Stimulated activated CD8-positive, alpha-beta memory T cell treated with anti-CD3 and anti-CD28 coated beads, Interleukin-4, amount 100 ng/mL, for 24 hours (primary cell): ENCODE results near the gene HBZ.
"Not testable (repeated sequence)": the region's sequence is repeated elsewhere in the genome, so short reads cannot be mapped to it uniquely, and the experiment has no call there.

Experiments used
- DNase-seq: peaks from one replicate; pipeline ENCODE4 v3.0.0-alpha.2; 2020; ENCODE audit warnings: low read depth

Gene HBZ

DNA sequence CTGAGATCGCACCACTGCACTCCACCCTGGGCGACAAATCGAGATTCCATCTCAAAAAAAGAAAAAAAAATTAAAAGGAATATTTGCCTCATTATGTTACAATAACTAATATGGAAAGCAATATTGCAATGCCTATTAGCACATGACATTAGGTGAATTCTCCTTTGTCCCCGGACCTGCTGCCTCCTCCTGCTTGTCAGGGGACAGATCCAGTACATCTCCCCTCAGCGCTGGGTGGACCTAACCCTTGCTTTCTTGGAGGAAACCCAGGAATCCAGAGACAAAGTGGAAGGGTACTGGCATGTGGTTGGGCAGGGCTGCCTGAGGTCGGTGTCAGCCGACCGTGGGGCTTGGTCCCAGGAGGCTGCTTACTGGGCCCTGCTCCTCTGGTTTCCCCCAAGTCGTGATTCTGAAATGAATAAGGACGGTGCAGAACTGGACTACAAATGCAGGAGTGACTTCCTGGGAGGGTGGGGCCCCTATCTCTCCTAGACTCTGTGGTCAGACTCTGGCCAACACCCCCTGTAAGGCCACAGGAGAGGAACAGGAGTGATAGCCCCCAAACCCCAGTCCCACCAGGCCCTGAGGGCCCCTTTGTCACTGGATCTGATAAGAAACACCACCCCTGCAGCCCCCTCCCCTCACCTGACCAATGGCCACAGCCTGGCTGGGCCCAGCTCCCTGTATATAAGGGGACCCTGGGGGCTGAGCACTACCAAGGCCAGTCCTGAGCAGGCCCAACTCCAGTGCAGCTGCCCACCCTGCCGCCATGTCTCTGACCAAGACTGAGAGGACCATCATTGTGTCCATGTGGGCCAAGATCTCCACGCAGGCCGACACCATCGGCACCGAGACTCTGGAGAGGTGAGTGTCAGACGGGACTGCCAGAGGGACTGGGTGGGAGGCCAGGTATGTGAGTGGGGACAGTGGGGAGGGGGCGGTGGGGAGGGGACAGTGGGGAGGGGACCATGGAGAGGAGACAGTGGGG is at the start of gene HBZ:
Gene HBZ, plus strand, starts transcription at position 504 of the 988 bp plus-strand sequence. Its CDS starts 266 bp downstream, at position 770.
- DNase-seq, result no peak

DNA sequence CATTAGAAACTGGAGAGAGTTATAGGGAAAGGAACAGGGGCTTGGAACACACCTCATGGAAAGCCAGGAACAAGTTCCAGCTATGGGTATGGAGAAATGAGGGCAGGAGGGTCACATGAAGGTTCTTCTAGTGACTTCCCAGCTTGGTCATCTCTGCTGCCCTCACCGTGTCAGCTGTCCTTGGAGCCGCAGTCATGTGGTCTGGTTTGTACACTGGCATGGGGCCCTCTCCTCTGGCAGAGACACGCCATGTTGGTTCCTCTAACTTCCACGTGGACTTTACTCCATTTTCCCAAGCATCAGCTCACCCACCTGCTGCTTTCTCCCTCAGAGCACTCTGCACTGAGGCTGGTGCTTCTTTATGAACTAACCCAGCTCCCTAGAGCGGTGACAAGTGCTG is 48.1 kb upstream of the HBZ start:
- no peak for DNase-seq

DNA sequence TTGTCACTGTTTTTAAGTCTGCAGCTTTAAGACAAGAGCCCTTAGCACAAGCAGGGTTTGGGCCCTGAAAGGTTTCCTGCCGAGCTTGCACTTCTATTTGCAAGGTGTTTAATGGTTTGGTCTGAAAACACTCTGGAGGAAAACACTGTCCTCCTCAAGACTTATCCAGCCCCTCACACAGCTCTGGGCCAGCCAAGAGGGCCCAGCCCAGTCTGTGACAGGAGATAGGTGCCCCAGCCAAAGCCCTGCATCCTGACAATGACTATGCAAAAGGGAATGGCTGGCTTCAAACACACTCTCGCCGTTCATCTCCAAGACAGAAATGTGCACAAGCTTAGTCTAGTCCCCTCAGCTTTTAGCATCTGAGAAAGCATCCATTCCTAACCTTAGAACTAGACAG is 47.5 kb upstream of the HBZ start:
- DNase-seq, result no peak

DNA sequence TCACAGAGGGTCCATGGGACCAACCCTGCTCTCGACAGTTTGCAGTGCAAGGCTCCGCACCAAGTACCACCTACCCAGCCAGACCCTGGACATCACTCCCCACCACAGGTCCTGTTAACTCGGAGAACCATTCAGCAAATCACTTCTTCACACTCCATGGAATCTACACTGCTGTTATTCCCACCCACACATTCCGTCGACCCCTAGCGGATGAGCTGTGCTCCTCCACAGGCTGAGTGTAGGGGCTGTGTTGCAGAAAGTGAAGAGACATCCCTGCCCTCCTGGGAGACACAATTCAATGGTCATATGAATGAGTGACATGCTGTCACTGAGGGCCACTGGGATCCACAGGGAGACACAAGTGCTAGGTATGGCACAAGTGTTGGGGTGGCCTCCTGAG is 46.9 kb upstream of the HBZ start:
- DNase-seq, result no peak

DNA sequence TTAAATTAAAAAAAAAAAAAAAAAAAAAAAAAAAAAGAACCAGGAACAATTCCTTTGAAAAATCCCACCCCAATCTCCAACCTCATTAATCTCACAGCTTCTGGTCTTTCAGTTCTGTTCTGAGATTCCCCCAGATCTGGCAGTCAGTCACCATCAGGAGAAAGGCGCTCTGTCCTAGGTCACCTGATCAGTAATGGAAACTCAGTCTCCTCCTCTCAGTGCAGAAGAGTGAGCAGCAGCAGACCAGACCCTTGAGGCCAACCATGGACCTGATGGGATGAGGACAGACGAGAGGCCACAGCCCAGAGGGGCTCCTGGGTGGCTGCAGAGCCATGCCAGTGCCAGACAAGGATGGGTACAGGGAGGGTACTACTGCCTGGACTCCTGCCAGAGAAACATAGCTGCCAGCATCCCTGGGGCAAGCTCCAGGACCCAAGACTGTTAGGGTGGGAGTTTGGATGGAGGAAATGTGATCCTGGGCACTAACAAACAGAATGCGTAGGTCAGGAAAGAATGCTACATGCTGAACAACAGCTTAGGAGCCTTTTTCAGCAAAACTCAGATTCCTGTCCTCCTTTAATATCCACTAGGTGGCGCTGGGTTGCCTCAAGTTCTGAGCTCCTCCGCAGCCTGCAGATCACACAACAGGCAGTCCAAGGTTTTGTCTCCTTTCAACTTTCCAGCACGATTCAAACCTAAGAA is 45.7 kb upstream of the HBZ start:
- no peak for DNase-seq

DNA sequence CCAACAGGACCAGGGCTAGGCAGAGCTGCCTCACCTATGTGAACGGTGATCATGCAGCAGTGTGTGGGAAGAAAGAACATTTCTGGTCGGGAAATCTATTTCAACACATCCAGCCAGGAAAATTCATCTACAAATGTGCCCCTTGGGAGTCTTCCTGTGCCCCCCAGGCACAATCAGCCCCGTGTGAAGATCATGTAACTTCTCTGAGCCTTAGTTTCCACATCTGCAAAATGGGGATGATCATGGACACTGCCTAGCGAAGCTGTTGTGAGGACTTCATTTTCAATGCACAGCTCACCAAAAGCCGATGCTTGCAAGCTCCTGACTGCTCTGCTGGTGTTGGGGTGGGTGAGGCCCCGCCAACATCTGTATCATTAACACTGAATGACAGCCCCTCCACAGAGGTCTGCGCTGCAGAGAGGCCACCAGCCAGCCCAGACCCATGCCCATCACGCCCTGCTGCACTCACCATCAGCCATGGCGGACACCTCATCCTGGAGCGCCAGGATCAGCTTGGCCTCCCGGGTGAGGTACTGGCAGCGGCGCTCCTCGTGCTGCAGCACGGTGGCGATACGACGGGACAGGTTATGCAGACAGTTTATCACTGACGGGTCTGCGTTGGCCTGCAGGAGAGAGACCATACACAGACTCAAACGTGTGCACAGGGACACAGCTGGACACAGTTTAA is 40.1 kb upstream of the HBZ start:
- no peak for DNase-seq

DNA sequence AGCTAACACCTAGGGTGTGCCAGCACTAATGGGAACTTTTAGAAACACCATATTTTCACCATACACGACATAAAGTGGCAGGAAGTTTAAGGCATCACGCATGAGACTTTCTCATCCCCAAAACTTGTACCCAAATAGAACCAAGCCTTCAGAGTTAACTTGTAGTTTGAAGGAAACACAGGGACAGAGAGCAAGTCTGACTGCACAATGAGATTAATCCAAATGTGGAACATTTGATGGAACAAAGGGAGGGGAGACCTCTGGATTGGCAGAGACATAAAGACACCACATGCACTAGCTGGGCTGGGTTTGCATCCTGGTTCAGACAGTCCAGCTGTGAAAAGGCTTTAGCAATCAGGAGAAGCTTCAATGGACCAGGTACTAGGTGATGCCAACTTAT is 38.1 kb upstream of the HBZ start:
- no peak for DNase-seq

DNA sequence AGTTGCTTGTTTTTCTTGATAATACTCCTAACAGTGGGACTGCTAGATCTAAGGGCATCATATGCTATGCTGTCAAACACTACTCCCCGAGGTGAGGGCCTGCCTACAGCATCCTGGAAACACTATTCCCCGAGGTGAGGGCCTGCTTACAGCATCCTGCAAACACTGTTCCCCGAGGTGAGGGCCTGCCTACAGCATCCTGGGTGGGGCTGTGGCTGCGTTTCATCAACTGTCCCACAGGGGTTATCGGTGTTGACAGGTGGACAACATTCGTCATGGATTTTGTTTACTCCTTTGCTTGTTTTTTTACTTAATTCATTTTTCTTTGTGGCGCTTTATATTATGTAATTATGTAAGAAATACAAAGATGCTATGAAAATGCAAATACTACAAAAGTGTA is 36.4 kb upstream of the HBZ start:
- no peak for DNase-seq

DNA sequence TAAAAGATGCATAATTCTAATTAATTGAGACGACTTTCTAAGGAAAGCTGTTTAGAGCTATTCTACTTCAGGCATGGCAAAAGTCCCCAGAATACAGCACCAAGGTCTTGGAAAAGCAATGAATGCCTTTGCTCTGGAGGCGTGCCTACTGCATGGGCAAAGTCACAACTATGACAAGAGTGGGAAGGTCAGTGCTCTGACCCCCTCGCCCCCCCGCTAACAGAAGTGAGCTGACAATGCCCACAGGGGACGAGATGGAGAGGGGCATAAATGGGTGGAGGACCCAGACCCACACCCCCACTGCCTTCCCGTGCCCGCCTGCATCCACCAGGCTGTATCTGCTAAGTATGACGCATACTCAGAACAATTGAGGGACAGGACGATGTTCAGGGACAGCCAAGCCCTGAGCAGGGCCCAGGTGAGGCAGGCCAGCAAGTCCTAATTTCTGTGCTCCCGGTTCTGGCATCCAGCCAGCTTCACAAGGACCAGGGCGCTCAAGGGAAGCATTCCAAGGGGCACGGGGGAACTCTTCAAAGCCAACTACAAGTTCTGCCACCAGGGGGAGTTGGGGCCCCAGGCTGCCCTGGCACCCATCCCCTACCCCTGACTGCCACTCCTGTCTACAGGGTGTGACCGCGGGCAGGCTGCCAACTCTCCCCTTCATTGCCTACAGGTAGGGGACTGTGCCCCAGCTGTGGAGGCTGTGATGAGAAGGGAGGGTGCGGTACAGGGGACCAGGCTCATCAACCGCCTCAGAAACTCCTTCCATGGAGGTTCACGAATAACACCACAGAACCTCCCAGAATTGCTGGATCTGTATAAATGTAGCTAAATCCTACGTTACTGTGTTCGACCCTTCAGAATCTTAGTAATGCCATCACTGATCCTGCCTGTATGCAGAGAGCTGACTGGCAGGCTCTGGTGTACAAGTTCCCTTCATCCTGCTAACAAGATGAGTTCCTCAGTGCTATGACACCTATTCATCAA is 34.8 kb upstream of the HBZ start:
- peak; percentile 47 for DNase-seq

DNA sequence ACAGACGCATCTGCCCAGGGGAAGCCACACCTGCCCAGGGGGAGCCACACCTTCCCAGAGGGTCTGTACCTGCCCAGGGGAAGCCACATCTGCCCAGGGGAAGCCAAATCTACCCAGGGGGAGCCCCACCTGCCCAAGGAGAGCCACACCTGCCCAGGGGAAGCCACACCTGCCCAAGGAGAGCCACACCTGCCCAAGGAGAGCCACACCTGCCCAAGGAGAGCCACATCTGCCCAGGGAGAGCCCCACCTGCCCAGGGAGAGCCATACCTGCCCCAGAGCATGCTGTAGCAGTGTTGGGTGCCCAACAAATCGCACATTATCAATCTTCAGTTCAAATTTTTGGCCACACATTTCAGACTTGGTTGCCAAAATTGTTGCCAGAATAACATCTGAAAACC is 33.6 kb upstream of the HBZ start:
- DNase-seq, result no peak

DNA sequence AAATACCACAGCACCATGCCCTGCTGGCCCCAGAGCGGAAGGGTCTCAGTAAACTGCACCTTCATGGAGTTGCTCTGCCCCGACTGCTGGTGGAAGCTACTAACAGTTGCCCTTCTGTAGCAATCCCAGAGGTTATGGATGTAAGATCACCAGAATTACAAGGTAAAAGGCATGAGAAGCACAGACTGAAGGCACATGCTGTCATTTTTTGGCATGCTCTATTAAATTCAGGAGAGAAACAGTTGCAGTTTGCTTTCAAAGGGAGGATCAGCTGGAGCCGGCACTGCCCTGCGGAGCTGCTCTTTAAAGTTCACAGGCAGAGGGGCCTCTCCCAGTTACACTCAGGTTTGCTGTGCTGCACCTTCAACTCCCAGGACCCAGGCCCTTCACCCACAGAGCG is 33.1 kb upstream of the HBZ start:
- no peak for DNase-seq

DNA sequence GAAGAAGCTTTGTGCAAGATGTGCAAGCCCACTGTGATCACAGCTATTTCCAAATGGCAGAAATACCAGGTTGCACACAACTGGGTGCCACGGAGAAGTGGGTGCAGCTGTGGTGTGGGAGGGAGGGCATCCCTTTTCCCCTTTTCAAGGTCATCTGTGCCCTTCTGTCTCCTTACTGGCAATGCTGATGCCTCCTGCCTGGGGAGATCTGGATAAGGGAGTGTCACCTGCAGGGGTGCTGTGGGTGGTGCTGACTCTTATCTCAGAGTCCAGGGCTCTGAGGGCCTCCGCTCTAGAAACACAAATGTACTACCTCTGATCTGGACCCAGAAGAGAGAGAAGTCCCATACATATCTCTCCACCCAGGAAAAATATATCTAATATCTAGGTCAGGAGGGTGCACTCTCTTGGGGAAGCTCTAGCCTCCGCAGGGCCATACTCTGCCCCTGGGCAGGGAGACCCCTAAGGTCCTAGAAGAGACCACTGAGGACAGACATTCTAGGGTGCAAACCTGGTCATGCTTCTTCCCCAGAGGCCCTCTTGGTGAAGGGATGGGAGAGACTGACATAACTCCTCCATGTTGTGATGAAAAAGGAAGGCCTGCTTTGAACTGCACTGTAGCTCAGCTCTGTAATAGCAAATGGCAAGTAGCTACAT is 32.5 kb upstream of the HBZ start:
- DNase-seq, result no peak

DNA sequence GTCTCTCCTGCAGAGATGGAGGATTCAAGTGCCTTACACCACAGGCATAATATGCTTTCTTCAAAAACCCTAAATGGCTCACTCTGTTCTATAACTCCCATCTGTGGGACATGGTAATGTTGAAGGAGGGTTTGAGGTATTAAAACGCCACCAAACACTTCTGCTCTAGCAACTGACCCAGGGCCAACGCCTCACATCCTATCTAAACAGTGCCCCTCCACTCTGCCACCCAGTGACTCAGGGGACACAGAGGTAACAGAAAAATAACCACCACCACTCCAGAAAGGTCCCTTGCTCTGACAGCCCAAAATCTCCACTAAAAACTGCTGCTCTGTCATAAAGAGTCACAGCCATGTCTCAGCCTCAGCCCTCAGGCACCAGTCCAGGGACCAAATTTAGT is 31.7 kb upstream of the HBZ start:
- no peak for DNase-seq

DNA sequence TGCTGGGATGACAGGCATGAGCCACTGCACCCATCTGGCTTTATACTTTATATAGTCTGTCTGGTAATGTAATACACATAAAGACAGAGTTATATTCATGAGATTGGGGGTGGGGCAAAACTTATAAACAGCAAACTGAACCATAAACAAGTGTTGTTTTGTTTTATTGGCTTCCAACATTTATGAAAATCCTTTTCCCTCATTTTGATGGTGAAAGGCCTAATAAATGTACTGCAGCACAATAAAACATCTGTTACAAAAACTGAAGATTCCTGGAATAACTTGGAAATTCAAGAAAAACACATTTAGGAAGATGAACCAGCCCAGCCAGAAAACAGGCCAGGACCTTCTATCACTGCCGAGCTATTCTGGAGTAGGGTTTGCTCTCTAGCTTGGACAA is 30.1 kb upstream of the HBZ start:
- no peak for DNase-seq

DNA sequence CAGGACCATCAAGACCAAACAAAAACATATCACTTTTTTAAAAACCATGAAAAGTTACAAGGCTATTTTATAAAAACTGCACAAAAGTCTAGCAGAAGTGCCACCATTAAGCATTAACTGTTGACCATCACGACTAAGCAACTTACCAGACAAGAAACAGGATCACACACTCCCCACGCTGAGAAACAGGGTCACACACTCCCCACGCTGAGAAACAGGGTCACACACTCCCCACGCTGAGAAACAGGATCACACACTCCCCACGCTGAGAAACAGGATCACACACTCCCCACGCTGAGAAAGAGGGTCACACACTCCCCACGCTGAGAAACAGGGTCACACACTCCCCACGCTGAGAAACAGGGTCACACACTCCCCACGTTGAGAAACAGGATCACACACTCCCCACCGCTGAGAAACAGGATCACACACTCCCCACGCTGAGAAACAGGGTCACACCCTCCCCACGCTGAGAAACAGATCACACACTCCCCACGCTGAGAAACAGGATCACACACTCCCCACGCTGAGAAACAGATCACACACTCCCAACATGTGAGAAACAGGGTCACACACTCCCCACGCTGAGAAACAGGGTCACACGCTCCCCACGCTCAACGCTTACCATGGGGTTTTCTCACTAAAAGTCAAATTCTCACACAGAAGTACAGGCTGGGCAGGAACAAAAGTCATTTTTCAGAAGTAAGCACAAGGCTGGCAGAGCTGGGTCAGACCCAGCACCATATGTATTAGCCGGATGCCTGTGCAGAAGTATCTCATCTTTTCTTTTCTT is 28.7 kb upstream of the HBZ start:
- not testable (repeated sequence) for DNase-seq

DNA sequence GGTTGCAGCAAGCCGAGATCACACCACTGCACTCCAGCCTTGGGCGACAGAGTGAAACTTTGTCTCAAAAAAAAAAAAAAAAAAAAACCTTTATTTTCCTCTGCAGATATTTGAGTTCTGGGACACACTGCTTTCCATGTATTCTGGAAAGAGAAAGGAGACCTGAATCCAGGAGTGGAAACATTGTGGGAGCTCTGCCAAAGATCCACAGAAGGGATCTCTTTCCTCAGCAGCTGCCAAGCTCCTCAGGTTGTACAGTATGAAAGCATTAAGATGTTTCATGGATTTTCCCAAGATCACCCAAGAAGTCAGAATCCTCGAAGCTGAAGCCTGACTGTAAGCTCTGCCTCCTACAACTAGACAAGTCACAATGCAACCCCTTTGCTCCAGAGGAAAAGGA is 27.4 kb upstream of the HBZ start:
- no peak for DNase-seq

DNA sequence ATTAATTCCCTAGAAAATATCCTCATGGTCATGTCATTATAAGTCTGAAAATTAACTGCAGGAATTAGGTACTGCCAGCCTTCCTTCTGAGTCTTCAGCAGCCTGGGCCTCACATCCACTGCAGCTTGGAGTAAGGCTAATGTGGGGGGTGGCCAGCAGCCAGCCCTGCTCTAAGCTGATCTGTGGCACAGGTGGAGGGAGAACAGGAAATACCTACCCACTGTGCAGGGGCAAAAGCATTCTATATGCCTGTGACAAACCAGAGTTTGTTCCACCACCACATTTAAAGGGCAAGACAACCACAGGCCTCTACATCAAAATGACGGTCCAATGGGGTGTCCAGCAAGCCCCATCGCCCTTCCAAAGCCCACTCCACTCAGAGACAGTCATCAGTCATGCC is 23.4 kb upstream of the HBZ start:
- DNase-seq, result no peak

DNA sequence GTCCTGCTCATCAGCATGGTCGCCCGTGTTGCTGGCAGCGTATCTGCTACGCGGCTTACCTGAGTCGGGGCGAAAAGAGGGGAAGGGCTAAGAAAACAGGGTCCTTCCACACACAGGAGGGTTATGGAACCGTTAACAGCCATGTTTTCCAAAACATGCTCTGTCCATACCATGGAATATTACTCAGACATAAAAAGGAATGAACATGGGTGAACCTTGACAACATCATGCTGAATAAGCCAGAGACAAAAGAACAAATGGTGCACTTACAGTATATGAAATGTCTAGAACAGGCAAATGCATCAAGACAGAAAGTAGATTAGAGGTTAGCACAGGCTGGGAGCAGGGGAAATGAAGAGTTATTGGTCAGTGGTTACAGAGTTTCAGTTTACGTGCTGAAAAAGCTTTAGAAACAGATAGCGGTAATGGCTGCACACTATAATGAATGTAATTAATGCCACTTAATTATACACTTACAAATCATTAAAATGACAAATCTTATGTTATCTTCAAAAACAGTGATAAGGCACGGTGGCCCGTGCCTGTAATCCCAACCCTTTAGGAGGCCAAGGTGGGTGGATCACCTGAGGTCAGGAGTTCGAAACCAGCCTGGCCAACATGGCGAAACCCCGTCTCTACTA is 21.8 kb upstream of the HBZ start:
- DNase-seq, result no peak

DNA sequence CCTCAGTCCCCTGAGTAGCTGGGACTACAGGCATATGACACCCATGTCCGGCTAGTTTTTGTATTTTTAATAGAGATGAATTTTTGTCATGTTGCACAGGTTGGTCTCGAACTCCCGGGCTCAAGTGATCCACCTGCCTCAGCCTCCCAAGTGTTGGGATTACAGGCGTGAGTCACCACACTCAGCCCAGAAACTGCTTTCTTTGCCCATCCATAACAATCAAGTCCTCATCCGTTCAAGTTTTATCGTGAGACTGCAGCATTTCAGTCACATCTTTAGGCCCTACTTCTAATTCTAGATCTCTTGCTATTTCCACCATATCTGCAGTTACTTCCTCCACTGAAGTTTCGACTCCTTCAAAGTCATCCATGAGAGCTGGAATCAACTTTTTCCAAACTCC is 20.3 kb upstream of the HBZ start:
- no peak for DNase-seq

DNA sequence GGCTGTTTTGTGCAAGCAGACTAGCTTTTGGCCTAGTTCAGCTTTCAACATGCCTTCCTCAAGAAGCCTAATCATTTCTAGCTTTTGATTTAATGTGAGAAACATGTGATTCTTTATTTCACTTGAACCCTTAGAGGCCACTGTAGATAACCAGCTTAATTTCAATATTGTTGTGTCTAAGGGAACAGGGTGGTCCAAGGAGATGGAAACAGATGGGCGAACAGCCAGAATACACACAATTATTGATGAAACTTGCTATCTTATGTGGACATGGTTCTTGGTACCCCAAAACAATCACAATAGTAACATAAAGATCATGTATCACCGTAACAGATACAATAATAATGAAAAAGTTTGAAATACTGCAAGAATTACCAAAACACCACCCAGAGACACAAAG is 18.7 kb upstream of the HBZ start:
- DNase-seq, result no peak
